C4-2B (cell line): Measurements from ENCODE around the gene C2CD2.

Experiments used
- ZFX ChIP-seq: fragments of 450-650 bp; IDR thresholded peaks from 2 replicates; pipeline ENCODE4 v1.6.1; 2017
- TF ChIP-seq, protein P1 (sequence below): fragments of 450-650 bp; conservative IDR thresholded peaks from 2 replicates; pipeline ENCODE4 v1.5.1; 2017; ENCODE audit warnings: mild to moderate bottlenecking

GRCh38 chr21:41926807-41927171 lies 27.0 kb downstream of the C2CD2 start:
- TF ChIP-seq, protein P1, sequence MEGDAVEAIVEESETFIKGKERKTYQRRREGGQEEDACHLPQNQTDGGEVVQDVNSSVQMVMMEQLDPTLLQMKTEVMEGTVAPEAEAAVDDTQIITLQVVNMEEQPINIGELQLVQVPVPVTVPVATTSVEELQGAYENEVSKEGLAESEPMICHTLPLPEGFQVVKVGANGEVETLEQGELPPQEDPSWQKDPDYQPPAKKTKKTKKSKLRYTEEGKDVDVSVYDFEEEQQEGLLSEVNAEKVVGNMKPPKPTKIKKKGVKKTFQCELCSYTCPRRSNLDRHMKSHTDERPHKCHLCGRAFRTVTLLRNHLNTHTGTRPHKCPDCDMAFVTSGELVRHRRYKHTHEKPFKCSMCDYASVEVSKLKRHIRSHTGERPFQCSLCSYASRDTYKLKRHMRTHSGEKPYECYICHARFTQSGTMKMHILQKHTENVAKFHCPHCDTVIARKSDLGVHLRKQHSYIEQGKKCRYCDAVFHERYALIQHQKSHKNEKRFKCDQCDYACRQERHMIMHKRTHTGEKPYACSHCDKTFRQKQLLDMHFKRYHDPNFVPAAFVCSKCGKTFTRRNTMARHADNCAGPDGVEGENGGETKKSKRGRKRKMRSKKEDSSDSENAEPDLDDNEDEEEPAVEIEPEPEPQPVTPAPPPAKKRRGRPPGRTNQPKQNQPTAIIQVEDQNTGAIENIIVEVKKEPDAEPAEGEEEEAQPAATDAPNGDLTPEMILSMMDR = no peak
- TF ChIP-seq ZFX = no peak
